Measurements from ENCODE around the gene NFIB.

Gene NFIB

DNA sequence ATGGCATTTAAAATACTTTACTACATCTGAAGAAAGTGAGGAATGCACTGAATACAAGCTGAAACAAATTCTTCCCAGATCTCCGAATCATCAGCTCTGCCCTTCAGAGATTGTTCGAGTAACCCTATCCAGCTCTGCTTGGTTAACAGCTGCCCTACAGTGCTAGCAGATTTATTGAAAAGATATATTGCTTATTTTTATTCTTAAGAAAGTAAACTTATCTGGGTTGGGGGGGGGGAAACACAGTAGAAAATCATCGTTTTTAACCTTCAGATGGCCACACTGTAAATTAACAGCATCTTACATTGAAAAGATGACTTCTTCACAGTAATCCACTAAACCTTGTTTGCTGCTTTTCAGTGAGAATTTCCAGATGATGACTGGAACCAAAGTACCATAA is 210.8 kb downstream of the NFIB start:
- H3K4me3 ChIP-seq (ENCODE audit: extremely low read depth, insufficient read depth, low read length, poor library complexity, severe bottlenecking): no peak overlapping the region
- 69% methylated on average over 2 of the region's 3 CpGs; no CpG with 5 or more reads in 1 of the 2 experiments for WGBS, 2 experiments (ENCODE audit: insufficient coverage in 2 of 2)
- H3K9me3 ChIP-seq (ENCODE audit: control insufficient read depth, low read length): no peaks in the 10 kb centered on the region
- H3K4me1 ChIP-seq (ENCODE audit: control insufficient read depth, insufficient read depth, low read length, poor library complexity, severe bottlenecking): peaks cover 11% of the 10 kb centered on the region
- no peaks in the 10 kb centered on the region for H3K36me3 ChIP-seq (ENCODE audit: control insufficient read depth, insufficient read depth, low read length)
- no peak overlapping the region for H3K27ac ChIP-seq (ENCODE audit: low read depth, low read length, severe bottlenecking)

DNA sequence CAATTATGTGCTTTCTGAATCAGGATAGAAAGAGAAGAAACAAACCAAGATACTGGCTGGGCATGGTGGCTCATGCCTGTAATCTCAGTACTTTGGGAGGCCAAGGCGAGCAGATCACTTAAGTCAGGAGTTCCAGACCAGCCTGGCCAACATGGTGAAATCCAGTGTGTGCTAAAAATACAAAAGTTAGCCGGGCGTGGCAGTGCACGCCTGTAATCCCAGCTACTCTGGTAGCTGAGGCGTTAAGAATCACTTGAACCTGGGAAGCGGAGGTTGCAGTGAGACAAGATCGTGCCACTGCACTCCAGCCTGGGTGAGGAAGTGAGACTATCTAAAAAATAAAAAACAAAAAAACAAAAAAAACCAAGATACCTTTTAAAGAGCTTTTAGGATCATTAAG is 214.2 kb downstream of the NFIB start:
- no peaks in the 10 kb centered on the region for H3K36me3 ChIP-seq (ENCODE audit: control insufficient read depth, insufficient read depth, low read length)
- WGBS, 2 experiments (ENCODE audit: insufficient coverage in 2 of 2): 91 to 100% methylated on average over 5 of the region's 7 CpGs
- H3K9me3 ChIP-seq (ENCODE audit: control insufficient read depth, low read length): no peaks in the 10 kb centered on the region
- peaks cover 31% of the 10 kb centered on the region for H3K4me1 ChIP-seq (ENCODE audit: control insufficient read depth, insufficient read depth, low read length, poor library complexity, severe bottlenecking)
- no peak overlapping the region for H3K27ac ChIP-seq (ENCODE audit: low read depth, low read length, severe bottlenecking)
- no peak overlapping the region for H3K4me3 ChIP-seq (ENCODE audit: extremely low read depth, insufficient read depth, low read length, poor library complexity, severe bottlenecking)

DNA sequence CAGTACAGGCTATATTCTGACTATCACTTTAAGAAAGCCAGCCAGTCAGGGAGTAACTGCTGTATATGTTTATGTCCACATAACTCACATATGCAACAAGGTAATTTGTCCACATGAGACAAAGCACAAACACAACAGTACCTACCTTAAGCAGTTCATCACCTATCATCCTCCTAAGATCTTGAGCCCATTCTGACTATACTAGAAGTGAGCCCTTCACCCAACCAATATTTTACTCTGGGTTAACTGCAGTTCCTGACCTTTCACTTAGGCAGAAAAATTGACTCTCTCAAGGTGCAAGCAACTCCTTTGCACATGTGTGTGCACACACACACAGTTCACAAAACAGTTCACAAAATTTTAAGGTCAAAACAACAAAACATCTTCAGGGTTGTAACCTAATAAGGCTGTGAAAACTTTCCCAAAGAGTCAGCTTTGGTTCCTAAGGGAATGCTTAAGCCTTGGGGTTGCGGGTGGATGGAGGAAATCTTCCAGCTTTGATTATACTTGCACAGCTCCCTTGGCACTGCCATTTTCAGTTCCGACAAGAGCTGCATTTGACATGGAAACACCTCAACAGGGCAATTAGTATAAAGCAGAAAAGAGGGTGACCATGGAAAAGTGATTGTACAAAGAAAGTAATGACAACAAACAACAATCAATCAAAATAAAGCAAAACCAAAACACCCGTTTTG is 215.3 kb downstream of the NFIB start:
- H3K27ac ChIP-seq (ENCODE audit: low read depth, low read length, severe bottlenecking): no peak overlapping the region
- H3K4me1 ChIP-seq (ENCODE audit: control insufficient read depth, insufficient read depth, low read length, poor library complexity, severe bottlenecking): peaks cover 31% of the 10 kb centered on the region
- H3K4me3 ChIP-seq (ENCODE audit: extremely low read depth, insufficient read depth, low read length, poor library complexity, severe bottlenecking): no peak overlapping the region
- H3K9me3 ChIP-seq (ENCODE audit: control insufficient read depth, low read length): no peaks in the 10 kb centered on the region
- WGBS, 2 experiments (ENCODE audit: insufficient coverage in 2 of 2): 80% methylated on average over 1 of the region's 3 CpGs
- H3K36me3 ChIP-seq (ENCODE audit: control insufficient read depth, insufficient read depth, low read length): no peaks in the 10 kb centered on the region

DNA sequence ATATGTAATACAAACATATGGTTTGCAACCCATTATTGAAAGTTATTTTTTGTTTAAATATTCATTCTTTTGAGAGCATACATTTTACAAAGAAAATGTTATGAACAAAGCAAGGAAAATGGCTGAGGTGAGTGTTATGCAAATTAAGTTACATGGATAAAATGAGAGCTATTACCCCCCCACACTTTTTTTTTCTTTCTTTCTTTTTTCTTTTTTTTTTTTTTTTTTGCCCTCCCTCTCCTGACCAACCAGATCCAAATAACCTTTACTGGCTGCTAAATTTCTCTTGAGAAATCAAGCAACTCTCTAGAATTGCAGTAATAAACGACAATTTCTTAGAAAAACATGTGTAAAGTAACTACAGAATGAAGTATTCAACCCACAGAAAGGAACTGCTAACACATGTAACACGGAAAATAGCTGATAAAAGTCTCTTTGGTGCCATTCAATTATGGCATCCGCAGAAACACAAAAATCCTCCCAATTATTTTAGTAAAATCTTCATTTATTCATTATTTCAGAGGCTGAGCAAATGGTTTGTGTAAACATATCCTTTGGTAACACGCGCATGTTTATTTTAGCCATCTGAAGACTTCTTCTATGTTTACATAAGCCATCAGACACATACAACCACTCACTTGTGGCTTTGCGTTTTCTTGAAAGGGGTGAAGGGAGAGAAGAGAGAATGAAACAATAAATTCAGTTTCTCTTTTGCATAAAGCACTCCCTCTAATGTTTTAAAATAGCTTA is 216.1 kb downstream of the NFIB start:
- H3K36me3 ChIP-seq (ENCODE audit: control insufficient read depth, insufficient read depth, low read length): no peaks in the 10 kb centered on the region
- H3K9me3 ChIP-seq (ENCODE audit: control insufficient read depth, low read length): no peaks in the 10 kb centered on the region
- no peak overlapping the region for H3K4me3 ChIP-seq (ENCODE audit: extremely low read depth, insufficient read depth, low read length, poor library complexity, severe bottlenecking)
- peaks cover 24% of the 10 kb centered on the region for H3K4me1 ChIP-seq (ENCODE audit: control insufficient read depth, insufficient read depth, low read length, poor library complexity, severe bottlenecking)
- 100% methylated on average over 1 of the region's 6 CpGs; no CpG with 5 or more reads in 1 of the 2 experiments for WGBS, 2 experiments (ENCODE audit: insufficient coverage in 2 of 2)
- no peak overlapping the region for H3K27ac ChIP-seq (ENCODE audit: low read depth, low read length, severe bottlenecking)

DNA sequence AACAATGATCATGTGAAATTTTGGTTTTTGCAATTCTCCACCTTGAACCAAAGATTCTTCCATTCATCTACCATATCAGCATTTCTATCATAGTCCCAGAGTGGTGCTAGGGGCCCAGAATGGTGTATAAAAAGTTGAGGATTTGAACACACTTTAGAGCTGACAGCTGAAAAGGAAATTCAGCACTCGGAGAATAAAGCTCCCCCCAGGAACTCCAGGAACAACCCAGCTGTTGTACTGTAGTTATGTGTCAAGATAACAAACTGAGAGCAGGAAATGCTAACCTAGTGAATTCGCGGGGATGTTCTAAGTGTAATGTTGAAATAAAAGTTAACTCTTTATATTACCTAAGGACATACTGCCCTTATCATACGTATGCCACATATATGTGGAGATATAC is 216.7 kb downstream of the NFIB start:
- H3K9me3 ChIP-seq (ENCODE audit: control insufficient read depth, low read length): no peaks in the 10 kb centered on the region
- WGBS, 2 experiments (ENCODE audit: insufficient coverage in 2 of 2): 20% methylated on average over 1 of the region's 4 CpGs; no CpG with 5 or more reads in 1 of the 2 experiments
- H3K4me1 ChIP-seq (ENCODE audit: control insufficient read depth, insufficient read depth, low read length, poor library complexity, severe bottlenecking): peaks cover 23% of the 10 kb centered on the region
- no peak overlapping the region for H3K4me3 ChIP-seq (ENCODE audit: extremely low read depth, insufficient read depth, low read length, poor library complexity, severe bottlenecking)
- H3K36me3 ChIP-seq (ENCODE audit: control insufficient read depth, insufficient read depth, low read length): no peaks in the 10 kb centered on the region
- peak overlapping the region; percentile 81 for H3K27ac ChIP-seq (ENCODE audit: low read depth, low read length, severe bottlenecking)

DNA sequence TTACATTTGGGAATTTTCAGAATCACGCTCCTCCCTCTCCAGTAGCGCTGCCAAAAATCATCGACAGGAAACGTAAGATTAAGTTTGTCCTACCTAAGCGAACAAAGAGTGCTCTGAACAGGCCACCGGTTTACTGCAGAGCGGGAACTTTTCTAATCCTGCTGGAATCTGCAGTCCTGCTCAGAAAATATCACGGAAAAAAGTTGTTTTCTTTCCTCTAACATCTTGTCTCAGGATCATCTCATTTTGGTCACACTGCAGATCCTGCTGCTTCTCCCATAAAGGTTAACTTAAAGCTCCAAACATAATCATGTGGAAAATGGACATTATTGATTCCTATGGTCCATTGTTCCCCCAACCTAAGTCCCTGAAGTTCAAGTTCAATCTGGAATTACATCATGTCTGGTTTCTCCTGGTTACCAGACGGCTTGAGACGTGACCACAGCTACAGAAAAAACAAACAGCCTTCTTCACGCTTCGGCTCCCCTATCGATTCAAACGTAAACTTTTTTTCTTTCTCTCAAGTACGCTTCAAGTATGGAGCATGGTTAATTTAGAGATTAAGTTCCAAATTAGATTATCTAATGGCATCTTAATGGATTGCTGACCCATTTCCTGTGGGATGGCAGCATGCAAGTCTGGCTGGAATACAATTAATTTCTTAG is 217.6 kb downstream of the NFIB start:
- 31 to 52% methylated on average over 6 to 7 of the region's 15 CpGs for WGBS, 2 experiments (ENCODE audit: insufficient coverage in 2 of 2)
- H3K9me3 ChIP-seq (ENCODE audit: control insufficient read depth, low read length): no peaks in the 10 kb centered on the region
- no peak overlapping the region for H3K4me3 ChIP-seq (ENCODE audit: extremely low read depth, insufficient read depth, low read length, poor library complexity, severe bottlenecking)
- H3K36me3 ChIP-seq (ENCODE audit: control insufficient read depth, insufficient read depth, low read length): no peaks in the 10 kb centered on the region
- H3K4me1 ChIP-seq (ENCODE audit: control insufficient read depth, insufficient read depth, low read length, poor library complexity, severe bottlenecking): peaks cover 23% of the 10 kb centered on the region
- H3K27ac ChIP-seq (ENCODE audit: low read depth, low read length, severe bottlenecking): peak overlapping the region; percentile 81

DNA sequence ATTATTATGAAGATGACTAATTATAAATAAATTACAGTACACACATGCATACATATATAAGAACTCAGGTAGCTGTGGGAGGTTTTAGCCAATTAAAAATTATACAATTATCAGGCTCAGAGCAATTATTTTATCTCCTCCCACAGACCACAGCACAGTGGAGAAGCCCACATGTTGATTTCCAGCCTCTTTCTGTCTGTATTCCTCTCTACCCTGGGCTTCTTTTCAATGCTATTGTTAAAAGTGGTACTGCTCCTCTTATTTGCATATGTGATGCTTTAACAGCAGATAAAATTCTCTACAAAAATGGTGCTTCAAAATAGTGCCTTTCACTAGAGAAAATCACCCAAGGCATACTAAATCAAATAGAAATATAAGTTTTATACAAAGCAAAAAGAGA is 218.7 kb downstream of the NFIB start:
- no peak overlapping the region for H3K4me3 ChIP-seq (ENCODE audit: extremely low read depth, insufficient read depth, low read length, poor library complexity, severe bottlenecking)
- H3K4me1 ChIP-seq (ENCODE audit: control insufficient read depth, insufficient read depth, low read length, poor library complexity, severe bottlenecking): peaks cover 23% of the 10 kb centered on the region
- no peak overlapping the region for H3K27ac ChIP-seq (ENCODE audit: low read depth, low read length, severe bottlenecking)
- no peaks in the 10 kb centered on the region for H3K36me3 ChIP-seq (ENCODE audit: control insufficient read depth, insufficient read depth, low read length)
- no peaks in the 10 kb centered on the region for H3K9me3 ChIP-seq (ENCODE audit: control insufficient read depth, low read length)

DNA sequence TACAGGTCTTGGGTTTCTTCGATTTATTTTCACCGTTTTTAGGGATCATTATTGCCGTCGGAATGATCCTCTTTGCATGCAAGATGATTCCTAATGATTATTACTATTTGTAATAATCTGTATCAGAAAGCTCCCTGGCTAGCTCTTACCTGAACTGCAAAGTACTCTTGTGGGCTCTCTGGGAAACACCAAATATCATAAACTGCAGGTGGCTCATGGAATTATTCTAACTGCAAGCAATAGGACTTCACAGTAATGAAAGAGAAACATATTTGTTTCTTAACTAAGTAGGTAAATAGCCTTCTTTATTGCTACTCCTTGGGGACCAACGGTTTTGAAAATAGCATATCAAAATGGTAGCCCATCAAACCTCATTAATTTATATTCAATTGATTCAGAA is 219.4 kb downstream of the NFIB start:
- Histone ChIP-seq H3K27ac (ENCODE audit: low read depth, low read length, severe bottlenecking) (no peak overlapping the region), H3K4me1 (ENCODE audit: control insufficient read depth, insufficient read depth, low read length, poor library complexity, severe bottlenecking) (peaks cover 23% of the 10 kb centered on the region), H3K9me3 (ENCODE audit: control insufficient read depth, low read length) (no peaks in the 10 kb centered on the region), H3K4me3 (ENCODE audit: extremely low read depth, insufficient read depth, low read length, poor library complexity, severe bottlenecking) (no peak overlapping the region), H3K36me3 (ENCODE audit: control insufficient read depth, insufficient read depth, low read length) (no peaks in the 10 kb centered on the region)
- no CpG with 5 or more reads among the region's 5 CpGs for WGBS, 2 experiments (ENCODE audit: insufficient coverage in 2 of 2)

DNA sequence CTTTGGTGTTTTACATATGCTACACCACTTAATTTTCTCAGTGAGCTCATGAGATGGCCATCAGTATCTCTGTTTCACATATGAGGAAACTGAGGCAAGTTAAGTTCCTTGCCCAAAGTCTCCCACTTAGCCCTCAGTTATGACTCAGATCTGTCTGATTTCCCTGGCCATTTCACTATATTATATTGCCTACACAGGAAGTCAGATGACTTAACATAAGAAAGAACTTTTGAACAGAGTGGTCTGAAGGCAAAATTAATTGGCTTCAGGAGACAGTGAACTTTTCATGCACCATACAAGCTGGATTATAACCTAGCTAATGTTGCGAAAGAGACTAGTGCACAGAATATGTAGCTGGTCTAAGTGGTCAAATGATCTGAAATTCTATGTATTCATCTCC is 221.6 kb downstream of the NFIB start:
- H3K9me3 ChIP-seq (ENCODE audit: control insufficient read depth, low read length): no peaks in the 10 kb centered on the region
- no peak overlapping the region for H3K27ac ChIP-seq (ENCODE audit: low read depth, low read length, severe bottlenecking)
- peaks cover 19% of the 10 kb centered on the region for H3K4me1 ChIP-seq (ENCODE audit: control insufficient read depth, insufficient read depth, low read length, poor library complexity, severe bottlenecking)
- no peaks in the 10 kb centered on the region for H3K36me3 ChIP-seq (ENCODE audit: control insufficient read depth, insufficient read depth, low read length)
- H3K4me3 ChIP-seq (ENCODE audit: extremely low read depth, insufficient read depth, low read length, poor library complexity, severe bottlenecking): no peak overlapping the region
- 100% methylated on average over 1 of the region's 1 CpG; no CpG with 5 or more reads in 1 of the 2 experiments for WGBS, 2 experiments (ENCODE audit: insufficient coverage in 2 of 2)

DNA sequence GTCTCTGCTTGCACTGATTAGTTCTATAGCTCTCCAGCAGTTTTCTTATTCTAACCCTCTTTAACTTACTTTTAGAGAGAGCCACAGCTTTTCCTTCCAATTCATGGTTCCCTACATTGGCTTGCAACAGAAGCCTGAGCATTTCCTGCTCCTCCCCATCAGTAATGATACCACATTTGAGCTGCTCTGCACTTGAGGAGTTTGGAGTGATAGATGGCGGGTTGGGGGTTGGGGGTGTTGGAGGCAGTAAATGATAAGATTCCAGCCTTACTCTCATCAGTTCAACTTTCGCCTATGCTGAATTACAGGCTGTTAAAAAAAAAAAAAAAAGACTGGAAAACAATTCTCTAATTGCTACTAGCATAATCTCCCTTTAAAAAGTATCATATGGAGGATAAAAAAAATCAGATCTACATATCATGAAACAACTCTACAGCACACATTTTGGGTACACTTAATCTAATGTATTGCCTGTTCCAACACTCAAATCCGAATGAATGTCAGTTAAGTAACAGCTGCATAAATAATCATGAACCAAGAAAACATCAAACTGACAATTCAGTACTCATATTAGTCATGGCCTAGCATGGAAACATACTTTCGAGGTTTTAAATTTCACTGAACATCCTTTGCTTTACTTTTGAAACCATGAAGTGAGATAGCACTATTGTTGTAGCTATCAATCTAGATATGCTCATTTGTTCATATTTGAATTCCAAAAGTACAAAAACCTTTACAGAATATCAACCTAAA is 224.7 kb downstream of the NFIB start:
- Histone ChIP-seq H3K4me3 (ENCODE audit: extremely low read depth, insufficient read depth, low read length, poor library complexity, severe bottlenecking) (no peak overlapping the region), H3K36me3 (ENCODE audit: control insufficient read depth, insufficient read depth, low read length) (no peaks in the 10 kb centered on the region), H3K27ac (ENCODE audit: low read depth, low read length, severe bottlenecking) (no peak overlapping the region), H3K4me1 (ENCODE audit: control insufficient read depth, insufficient read depth, low read length, poor library complexity, severe bottlenecking) (peaks cover 6% of the 10 kb centered on the region), H3K9me3 (ENCODE audit: control insufficient read depth, low read length) (no peaks in the 10 kb centered on the region)
- WGBS, 2 experiments (ENCODE audit: insufficient coverage in 2 of 2): 83 to 85% methylated on average over 1 to 2 of the region's 4 CpGs

All from mesodermal cell (in vitro differentiated cells).